Measurements from ENCODE around the gene PGM2.
A peak's percentile ranks its signal among the peaks of the same experiment; 100 is the strongest.
"Not testable (repeated sequence)": the region's sequence is repeated elsewhere in the genome, so short reads cannot be mapped to it uniquely, and the experiment has no call there.

PGM2 gene

DNA sequence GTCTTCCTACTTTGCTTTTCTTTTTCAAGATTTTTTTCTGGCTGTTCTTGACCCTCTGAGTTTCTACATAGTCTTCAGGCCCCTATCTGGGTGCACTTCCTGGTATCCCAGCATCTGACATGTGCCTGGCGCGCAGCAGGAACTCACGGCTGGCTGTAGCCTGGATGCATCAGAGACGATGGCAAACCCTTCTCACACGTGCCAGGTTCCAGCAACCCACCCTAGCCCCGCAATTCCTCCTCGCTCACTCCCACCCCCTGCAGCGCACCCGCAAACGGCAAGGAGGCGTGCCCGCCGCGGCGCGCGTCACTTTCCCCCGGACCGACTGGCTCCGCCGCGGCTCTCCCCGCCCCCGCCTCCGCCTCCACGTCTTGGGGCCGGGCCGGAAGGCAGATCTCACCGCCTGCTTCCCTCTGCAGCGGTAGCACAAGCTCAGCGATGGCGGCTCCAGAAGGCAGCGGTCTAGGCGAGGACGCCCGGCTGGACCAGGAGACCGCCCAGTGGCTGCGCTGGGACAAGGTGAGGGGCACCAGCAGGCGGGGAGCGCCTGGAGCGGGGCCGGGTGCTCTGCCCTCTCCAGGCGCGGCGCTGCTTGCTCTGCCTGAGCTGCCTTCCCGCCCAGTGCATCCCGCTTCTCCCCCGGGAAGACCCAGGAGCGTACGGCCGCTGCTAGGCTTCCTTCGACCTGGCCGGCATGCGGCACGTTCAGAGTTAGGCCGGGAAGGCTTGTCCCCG, at the start of gene PGM2:
Gene PGM2, plus strand, starts transcription at position 392 of the 735 bp plus-strand sequence. Its CDS starts 47 bp downstream, at position 439.
- DNase-seq: peak; percentile 88

DNA sequence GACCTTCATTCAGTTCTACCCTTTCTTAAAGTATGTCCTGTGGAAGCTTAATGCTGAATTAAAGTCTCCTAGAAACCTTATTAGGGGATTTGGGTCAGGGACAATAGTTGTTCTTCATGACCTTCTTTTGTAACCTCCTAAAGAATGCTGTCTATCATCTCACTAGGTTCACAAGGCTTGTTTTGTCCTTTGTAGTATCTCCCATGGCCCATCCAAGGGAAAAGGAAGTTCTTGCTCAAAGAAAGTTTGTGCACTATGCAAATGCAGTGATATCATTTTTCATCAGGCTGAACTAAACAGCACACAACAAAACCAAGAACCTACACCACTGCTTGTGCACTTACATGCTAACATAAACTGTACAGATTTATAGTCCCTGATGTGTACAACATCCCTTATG, 46.6 kb upstream of the PGM2 start:
- no peak for DNase-seq

- peak; percentile 63 to 68 for DNase-seq
Observed at GRCh38 chr4:37780444-37781130, 45.9 kb upstream of the PGM2 start.

DNA sequence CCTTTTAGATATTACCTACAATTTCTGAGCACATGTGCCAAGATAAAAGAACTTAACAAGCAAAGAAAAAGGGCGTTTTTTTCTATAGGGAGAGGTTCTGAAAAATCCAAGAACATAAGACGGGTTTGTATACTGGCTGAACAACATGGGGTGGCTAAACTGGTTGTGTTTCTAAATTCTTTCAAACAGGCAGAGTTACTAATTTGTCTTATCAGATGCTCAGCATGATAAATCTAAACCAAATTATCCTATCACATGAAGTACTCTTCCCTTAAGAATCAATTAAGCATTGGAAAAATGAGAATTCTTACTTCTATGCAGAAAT, 45.4 kb upstream of the PGM2 start:
- DNase-seq: no peak

- DNase-seq: not testable (repeated sequence)
Observed at GRCh38 chr4:37786267-37786666, 40.2 kb upstream of the PGM2 start.

- not testable (repeated sequence) for DNase-seq
Observed at GRCh38 chr4:37787883-37788460, 38.5 kb upstream of the PGM2 start.

- DNase-seq: no peak
Observed at GRCh38 chr4:37788819-37789218, 37.7 kb upstream of the PGM2 start.

DNA sequence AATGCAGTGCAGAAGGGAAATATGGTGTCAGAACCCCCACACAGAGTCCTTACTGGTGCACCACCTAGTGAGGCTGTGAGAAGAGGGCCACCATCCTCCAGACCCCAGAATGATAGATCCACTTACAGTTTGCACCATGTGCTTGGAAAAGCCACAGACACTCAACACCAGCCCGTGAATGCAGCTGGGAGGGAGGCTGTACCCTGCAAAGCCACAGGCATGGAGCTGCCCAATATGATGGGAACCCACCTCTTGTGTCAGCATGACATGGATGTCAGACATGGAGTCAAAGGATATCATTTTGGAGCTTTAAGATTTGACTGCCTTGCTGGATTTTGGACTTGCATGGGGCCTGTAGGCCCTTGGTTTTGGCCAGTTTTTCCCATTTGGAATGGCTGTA, 34.2 kb upstream of the PGM2 start:
- DNase-seq: no peak

DNA sequence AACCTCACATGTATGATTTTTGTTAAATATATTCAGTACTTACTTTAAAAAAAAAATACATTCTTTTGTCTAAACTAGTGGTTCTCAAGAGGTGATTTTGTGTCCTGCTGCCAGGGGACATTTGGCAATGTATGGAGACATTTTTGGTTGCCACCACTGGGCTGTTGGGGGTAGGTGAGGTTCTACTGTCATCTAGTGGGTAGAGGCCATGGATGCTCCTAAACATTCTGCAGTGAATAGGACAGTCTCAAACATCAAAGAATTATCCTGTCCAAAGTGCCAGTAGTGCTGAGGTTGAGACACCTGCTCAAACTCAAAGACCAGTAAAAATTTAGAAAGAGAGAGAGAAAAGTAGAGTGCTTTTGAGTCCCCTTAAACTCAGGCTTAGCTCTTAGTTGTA, 32.9 kb upstream of the PGM2 start:
- DNase-seq: peak; percentile 24 to 32

DNA sequence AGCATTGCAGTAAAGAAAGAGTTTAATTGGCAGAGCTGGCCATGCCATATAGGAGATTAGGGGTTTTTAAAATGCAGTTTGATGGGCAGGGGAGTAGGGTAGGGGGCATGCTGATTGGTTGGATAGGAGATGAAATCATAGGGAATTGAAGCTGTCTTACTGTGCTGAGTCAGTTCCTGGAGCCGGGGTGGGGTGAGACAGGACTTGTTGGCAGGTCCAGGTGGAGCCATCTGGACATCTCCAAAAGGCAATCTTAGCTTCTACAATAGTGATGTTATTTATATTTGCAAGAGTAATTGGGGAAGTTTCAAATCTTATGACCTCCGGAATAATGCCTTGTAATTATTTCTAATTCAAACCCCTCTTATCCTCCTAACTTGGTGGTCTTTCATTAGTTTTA, 32.4 kb upstream of the PGM2 start:
- no peak for DNase-seq

GRCh38 chr4:37795581-37796195, 30.8 kb upstream of the PGM2 start:
- DNase-seq: no peak

DNA sequence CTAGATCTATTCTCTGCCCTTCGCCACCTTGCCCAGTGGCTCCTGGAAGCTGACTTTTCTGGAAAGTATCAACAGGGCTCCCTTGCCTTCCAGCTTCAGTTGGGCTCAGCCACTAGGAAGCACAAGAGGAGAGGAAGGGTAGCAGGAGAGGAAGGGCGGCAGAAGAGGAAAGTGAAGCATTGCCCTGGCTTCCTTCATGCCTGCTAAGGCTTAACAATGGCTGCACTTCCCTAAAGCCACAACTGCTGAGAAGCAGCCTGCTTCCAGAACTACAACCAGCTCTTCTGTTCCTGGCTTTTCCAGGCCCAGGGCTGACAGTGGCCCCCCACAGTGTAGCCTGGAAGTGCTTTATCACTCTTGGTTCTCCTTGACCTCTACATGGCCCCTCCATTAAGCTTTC, 29.1 kb upstream of the PGM2 start:
- DNase-seq: no peak

GRCh38 chr4:37797923-37798322, 28.6 kb upstream of the PGM2 start:
- DNase-seq: no peak

- no peak for DNase-seq
Observed at GRCh38 chr4:37798616-37799015, 27.9 kb upstream of the PGM2 start.

DNA sequence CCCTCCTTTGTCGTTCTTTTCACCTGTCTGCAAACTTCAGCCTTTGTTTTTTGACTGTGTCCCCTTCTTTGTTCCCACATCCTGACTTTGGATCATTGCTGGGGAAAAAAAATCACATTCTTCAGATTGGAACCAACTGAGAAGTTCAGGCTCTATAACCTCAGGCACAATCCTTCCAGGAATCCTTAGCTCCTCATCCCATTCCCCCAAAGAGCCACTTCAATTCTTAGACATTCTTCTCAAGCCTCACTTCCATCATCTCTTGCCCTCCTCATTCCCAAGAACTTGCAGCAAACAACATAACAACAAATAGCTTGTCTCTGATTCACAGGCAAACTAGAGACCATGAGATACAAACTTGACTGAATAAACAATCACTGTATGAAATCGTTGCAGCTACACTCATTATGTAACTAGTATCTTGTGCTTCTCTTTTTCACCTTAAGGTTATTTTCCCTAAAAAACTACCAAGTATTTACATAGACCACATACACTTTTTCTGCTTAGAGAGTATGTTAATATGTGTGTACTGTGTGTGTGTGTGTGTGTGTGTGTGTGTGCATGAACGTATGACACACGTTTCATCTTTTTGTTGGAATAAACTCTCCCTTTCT, 26.4 kb upstream of the PGM2 start:
- no peak for DNase-seq

- no peak for DNase-seq
Observed at GRCh38 chr4:37802068-37802666, 24.3 kb upstream of the PGM2 start.

DNA sequence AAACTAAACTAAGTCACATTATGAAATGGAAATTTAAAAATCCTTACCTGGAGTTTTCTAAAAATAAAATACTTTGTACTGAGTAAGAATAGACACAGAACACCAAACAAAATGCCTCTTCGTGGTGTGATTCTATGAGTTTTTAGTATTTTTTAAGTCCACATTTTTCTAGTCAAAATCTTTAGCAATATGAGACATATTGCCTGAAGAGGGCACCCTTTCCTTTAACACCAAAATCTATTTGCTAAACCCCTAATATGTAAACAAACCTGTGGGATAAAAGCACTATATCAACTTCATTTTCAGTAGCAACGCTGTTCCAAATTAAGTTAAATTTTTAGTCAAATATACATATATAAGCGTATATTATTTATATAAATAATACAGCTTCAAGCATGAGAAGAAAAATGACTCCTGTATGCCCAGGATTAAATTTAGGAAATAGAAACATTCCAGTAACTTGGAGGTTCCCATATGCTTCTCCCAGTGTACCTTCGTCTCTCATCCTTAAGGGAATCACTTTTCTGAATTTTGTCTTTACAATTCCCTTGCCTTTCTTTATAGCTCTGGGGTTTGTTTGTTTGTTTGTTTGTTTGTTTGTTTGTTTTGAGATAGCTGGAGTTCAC, 23.0 kb upstream of the PGM2 start:
- peak in 1 of 2 donors; percentile 70 for DNase-seq

DNA sequence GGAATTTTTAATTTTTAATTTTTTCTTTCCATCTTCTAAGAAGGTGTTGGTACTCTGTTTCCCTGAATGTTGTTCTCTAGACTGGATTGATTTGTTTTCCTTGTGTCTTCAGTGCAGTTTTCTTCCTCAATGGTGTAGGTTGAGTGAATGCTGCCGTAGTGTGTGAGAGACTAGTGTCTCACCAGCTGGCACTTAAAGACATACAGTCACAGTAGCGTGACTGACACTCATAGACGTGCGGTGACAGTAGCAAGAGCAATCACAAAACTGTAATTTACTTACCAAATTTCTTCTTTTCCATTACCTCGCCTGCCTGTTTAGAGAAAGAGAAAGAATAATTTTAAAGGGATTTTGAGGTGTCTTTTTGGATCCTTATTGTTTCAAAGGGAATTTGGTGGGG, 21.4 kb upstream of the PGM2 start:
- DNase-seq: no peak

- no peak for DNase-seq
Observed at GRCh38 chr4:37812713-37813112, 13.8 kb upstream of the PGM2 start.

GRCh38 chr4:37815591-37815990, 10.9 kb upstream of the PGM2 start:
- DNase-seq: no peak

DNA sequence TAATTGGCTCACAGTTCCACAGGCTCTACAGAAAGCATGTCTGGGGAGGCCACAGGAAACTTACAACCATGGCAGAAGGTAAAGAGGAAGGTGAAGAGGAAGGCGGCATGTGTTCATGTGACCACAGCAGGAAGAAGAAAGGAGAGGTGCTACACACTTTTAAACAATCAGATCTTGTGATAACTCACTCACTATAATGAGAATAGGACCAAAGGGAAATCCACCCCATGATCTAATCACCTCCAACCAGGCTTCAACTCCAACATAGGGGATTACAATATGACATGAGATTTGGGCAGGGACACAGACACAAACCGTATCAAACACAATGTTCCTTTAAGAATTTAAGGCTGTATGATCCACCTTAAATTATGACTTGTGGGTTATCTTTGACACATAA, 10.5 kb upstream of the PGM2 start:
- peak; percentile 11 to 59 for DNase-seq

DNA sequence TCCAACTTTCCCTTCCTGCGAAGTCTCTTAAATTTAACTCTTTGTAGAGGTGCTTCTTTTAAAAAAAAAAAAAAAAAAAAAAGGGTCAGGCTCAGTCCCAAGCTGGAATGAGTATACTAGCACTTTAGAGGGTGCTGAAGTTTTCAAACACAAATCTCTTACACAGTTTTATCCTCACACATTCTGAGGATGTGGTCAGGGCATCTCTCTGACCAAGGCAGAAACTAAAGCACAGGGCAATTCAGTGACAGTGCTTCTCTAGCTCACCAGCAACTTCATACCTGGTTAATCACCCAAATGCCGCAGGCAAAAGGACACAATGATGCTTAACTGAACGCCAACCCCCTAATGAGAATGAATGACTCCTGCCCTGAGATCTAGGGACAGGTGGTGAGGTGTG, 9.8 kb upstream of the PGM2 start:
- DNase-seq: no peak

DNA sequence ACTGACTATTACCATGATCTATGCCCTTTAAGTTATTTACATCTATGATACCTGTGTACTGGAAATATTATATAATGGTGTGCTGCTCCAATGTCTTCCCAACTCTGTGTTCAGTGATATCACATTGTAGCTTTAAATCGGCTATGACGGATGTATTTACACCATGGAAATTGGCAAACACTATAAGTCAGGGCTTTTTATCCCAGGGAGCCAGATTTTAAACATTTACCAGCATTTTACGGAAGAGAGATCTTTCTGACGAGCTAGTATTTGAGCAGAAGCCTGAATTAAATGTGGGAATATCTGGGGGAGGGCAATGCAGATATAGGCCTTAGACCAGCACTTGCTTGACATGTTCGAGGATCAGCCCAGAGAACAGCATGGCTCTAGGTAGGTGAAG, 7.7 kb upstream of the PGM2 start:
- DNase-seq: no peak
